ENCODE results near the gene NFASC.

- no peak for TF ChIP-seq EZH2phosphoT487 (IDR thresholded peaks at IDR 0.05; ENCODE audit: low read depth, severe bottlenecking, unreplicated experiment)
- TF ChIP-seq, protein P1, sequence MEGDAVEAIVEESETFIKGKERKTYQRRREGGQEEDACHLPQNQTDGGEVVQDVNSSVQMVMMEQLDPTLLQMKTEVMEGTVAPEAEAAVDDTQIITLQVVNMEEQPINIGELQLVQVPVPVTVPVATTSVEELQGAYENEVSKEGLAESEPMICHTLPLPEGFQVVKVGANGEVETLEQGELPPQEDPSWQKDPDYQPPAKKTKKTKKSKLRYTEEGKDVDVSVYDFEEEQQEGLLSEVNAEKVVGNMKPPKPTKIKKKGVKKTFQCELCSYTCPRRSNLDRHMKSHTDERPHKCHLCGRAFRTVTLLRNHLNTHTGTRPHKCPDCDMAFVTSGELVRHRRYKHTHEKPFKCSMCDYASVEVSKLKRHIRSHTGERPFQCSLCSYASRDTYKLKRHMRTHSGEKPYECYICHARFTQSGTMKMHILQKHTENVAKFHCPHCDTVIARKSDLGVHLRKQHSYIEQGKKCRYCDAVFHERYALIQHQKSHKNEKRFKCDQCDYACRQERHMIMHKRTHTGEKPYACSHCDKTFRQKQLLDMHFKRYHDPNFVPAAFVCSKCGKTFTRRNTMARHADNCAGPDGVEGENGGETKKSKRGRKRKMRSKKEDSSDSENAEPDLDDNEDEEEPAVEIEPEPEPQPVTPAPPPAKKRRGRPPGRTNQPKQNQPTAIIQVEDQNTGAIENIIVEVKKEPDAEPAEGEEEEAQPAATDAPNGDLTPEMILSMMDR (IDR thresholded peaks at IDR 0.05; ENCODE audit: poor library complexity), result no peak
Observed at GRCh38 chr1:205017001-205017400, 146.3 kb downstream of the NFASC start.

All from hepatocyte (in vitro differentiated cells).